Mesenchymal stem cell (in vitro differentiated cells and primary cell): ENCODE measurements around the gene YWHAQ.

Experiments used
- DNase-seq: peaks from one replicate; pipeline ENCODE4 v3.0.0-alpha.2; 2013
- H2AFZ ChIP-seq: one replicate; pipeline ENCODE4 v1.6.1; 2013; ENCODE audit warnings: low read depth, mild to moderate bottlenecking, control low read depth, inconsistent platforms, low read length, moderate library complexity
- H2AK5ac ChIP-seq: 2 replicates; pipeline ENCODE4 v1.6.1; 2013; ENCODE audit warnings: low read length, moderate library complexity, mild to moderate bottlenecking, inconsistent platforms; ENCODE audit not compliant: severe bottlenecking
- H2BK120ac ChIP-seq: one replicate; pipeline ENCODE4 v1.6.1; 2013; ENCODE audit warnings: low read depth, mild to moderate bottlenecking, inconsistent platforms, low read length, moderate library complexity
- H2BK12ac ChIP-seq, 2 experiments: one replicate each; pipeline ENCODE4 v1.6.1; 2013; ENCODE audit warnings: inconsistent platforms in 2 of 2, low read length in 2 of 2, mild to moderate bottlenecking in 2 of 2, moderate library complexity in 2 of 2, control low read depth in 1 of 2
- H2BK15ac ChIP-seq: one replicate; pipeline ENCODE4 v1.6.1; 2013; ENCODE audit warnings: mild to moderate bottlenecking, low read depth, inconsistent platforms; ENCODE audit not compliant: poor library complexity, severe bottlenecking
- H2BK5ac ChIP-seq: 2 replicates; pipeline ENCODE4 v1.6.1; 2013; ENCODE audit warnings: low read depth, mild to moderate bottlenecking, low read length, control low read depth, inconsistent platforms; ENCODE audit not compliant: poor library complexity, severe bottlenecking
- H3K14ac ChIP-seq, 2 experiments: one replicate each; pipeline ENCODE4 v1.6.1; 2013; ENCODE audit warnings: inconsistent platforms in 2 of 2, low read length in 2 of 2, control low read depth in 1 of 2, mild to moderate bottlenecking in 1 of 2, moderate library complexity in 1 of 2
- H3K18ac ChIP-seq, 2 experiments: one replicate each; pipeline ENCODE4 v1.6.1; 2013; ENCODE audit warnings: inconsistent platforms in 2 of 2, low read length in 2 of 2, control low read depth in 1 of 2, low read depth in 1 of 2, mild to moderate bottlenecking in 1 of 2
- H3K23ac ChIP-seq, 2 experiments: one replicate each; pipeline ENCODE4 v1.6.1; 2013; ENCODE audit warnings: inconsistent platforms in 2 of 2, low read length in 2 of 2, mild to moderate bottlenecking in 2 of 2, moderate library complexity in 2 of 2, control low read depth in 1 of 2
- H3K27ac ChIP-seq: 2 replicates; pipeline ENCODE4 v1.5.1; 2013; ENCODE audit warnings: mild to moderate bottlenecking, moderate library complexity, low read length, control low read depth, inconsistent platforms; ENCODE audit not compliant: poor library complexity, severe bottlenecking
- H3K27me3 ChIP-seq, 2 experiments: 2 replicates each; pipeline versions ENCODE4 v1.6.1 to v1.7.0; 2013; ENCODE audit warnings: low read length in 2 of 2, mild to moderate bottlenecking in 2 of 2, moderate library complexity in 2 of 2, control low read depth in 1 of 2, inconsistent platforms in 1 of 2; ENCODE audit not compliant: control insufficient read depth in 1 of 2, insufficient read depth in 1 of 2
- H3K36me3 ChIP-seq, 2 experiments: 2 replicates each; pipeline versions ENCODE4 v1.6.1 to v1.7.0; 2013; ENCODE audit warnings: low read length in 2 of 2, control low read depth in 1 of 2, inconsistent platforms in 1 of 2, low read depth in 1 of 2, mild to moderate bottlenecking in 1 of 2; ENCODE audit not compliant: insufficient read depth in 2 of 2, control insufficient read depth in 1 of 2
- H3K4ac ChIP-seq, 2 experiments: one replicate each; pipeline ENCODE4 v1.6.1; 2013; ENCODE audit warnings: inconsistent platforms in 2 of 2, low read length in 2 of 2, mild to moderate bottlenecking in 2 of 2, moderate library complexity in 2 of 2, control low read depth in 1 of 2, low read depth in 1 of 2
- H3K4me1 ChIP-seq: 2 replicates; pipeline ENCODE4 v1.6.1; 2013; ENCODE audit warnings: low read depth, low read length, control low read depth; ENCODE audit not compliant: control insufficient read depth, insufficient read depth
- H3K4me2 ChIP-seq: 2 replicates; pipeline ENCODE4 v1.6.1; 2013; ENCODE audit warnings: low read length, mild to moderate bottlenecking, inconsistent platforms; ENCODE audit not compliant: poor library complexity, severe bottlenecking
- H3K4me3 ChIP-seq, 2 experiments: 2 replicates each; pipeline versions ENCODE4 v1.5.1 to v1.7.0; 2013; ENCODE audit warnings: low read length in 2 of 2, mild to moderate bottlenecking in 2 of 2, control low read depth in 1 of 2, low read depth in 1 of 2; ENCODE audit not compliant: insufficient read depth in 1 of 2
- H3K79me1 ChIP-seq: replicated peaks from 2 replicates; pipeline ENCODE4 v1.6.1; 2013; ENCODE audit warnings: mild to moderate bottlenecking, control low read depth, low read length, inconsistent platforms; ENCODE audit not compliant: poor library complexity, severe bottlenecking
- H3K9ac ChIP-seq: 2 replicates; pipeline ENCODE4 v1.7.0; 2013; ENCODE audit warnings: mild to moderate bottlenecking, low read length, moderate library complexity
- H3K9me3 ChIP-seq: 2 replicates; pipeline ENCODE4 v1.7.0; 2013; ENCODE audit warnings: mild to moderate bottlenecking, low read length; ENCODE audit not compliant: control insufficient read depth
- H4K8ac ChIP-seq: one replicate; pipeline ENCODE4 v1.6.1; 2013; ENCODE audit warnings: inconsistent platforms, mild to moderate bottlenecking, low read length, moderate library complexity
- H4K91ac ChIP-seq: one replicate; pipeline ENCODE4 v1.6.1; 2013; ENCODE audit warnings: mild to moderate bottlenecking, low read length, inconsistent platforms
- WGBS: methylation state at CpG from one replicate; pipeline ENCODE4 v1.1.7; 2013; ENCODE audit warnings: mixed read lengths; 5-methylcytosine and 5-hydroxymethylcytosine counted together

The YWHAQ gene

DNA sequence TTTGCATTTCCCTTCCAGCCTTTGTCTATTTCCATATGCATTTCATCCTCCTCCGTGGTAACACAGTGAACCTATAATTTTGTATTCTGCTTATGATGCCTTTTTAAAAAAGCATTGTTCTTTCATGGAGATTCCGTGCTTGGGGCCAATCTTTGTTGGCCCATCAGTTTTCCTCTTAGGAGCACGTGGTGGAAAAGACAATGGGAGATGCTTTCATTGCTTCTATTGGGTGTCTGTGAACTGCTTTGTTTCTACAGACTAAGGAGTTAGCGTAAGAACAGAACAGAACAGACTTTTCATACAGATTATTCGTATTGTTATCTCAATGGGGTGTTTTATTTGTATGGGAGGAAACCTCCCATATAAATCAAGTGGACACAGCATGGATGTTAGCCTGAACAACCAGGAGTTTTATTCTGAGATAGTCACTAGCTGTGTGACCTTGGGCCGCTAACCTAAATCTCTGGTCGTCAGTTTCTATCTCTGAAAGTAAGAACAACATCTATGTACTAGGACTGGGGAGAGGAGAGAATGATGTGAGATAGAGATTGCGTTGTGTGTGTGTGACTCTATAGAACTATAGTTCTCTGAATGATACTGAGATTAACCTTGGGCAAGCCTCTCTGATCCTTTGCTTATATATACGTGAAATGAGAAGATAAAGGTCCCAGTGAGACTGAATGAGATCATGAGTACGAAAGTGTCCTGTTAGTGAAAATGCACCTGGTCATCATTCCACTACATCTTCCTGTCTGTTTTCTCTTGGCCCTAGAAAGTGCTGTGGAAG, 22.9 kb upstream of the YWHAQ start:
- Histone ChIP-seq H3K79me1 (no peaks in the 10 kb centered on the region), H3K4me3 (no peak overlapping the region), H2BK15ac (no peak overlapping the region), H2BK5ac (no peak overlapping the region), H4K8ac (peak overlapping the region; percentile 10), H3K9ac (no peak overlapping the region), H3K27me3 (no peaks in the 10 kb centered on the region), H3K9me3 (no peaks in the 10 kb centered on the region), H3K23ac (no peak overlapping the region), H3K27ac (no peak overlapping the region), H2AFZ (peak overlapping the region; percentile 8), H2BK120ac (no peak overlapping the region), H4K91ac (peak overlapping the region; percentile 14), H3K4me2 (no peak overlapping the region), H3K14ac (no peak overlapping the region), H3K36me3 (no peaks in the 10 kb centered on the region), H2AK5ac (no peak overlapping the region), H3K18ac (peak overlapping the region; percentile 26 to 31), H2BK12ac (peak overlapping the region; percentile 60 to 98), H3K4ac (peak overlapping the region in 1 of 2 experiments; percentile 81), H3K4me1 (peaks cover 29% of the 10 kb centered on the region)
- WGBS = 86% methylated on average over 9 of the region's 10 CpGs
- no peak for DNase-seq

- H3K4me2 ChIP-seq = no peak overlapping the region
- H3K27ac ChIP-seq = no peak overlapping the region
- no peak overlapping the region for H3K9ac ChIP-seq
- H3K79me1 ChIP-seq = no peaks in the 10 kb centered on the region
- no peak overlapping the region for H2BK5ac ChIP-seq
- no peak overlapping the region for H4K91ac ChIP-seq
- no peak overlapping the region for H3K23ac ChIP-seq
- H2AFZ ChIP-seq = no peak overlapping the region
- no peak overlapping the region for H3K18ac ChIP-seq
- no peak overlapping the region for H3K14ac ChIP-seq
- H3K4me1 ChIP-seq = peaks cover 26% of the 10 kb centered on the region
- WGBS = 93% methylated on average over 3 of the region's 5 CpGs
- H3K4me3 ChIP-seq = no peak overlapping the region
- no peak for DNase-seq
- H2BK120ac ChIP-seq = no peak overlapping the region
- H3K36me3 ChIP-seq = no peaks in the 10 kb centered on the region
- no peak overlapping the region for H2BK12ac ChIP-seq
- no peaks in the 10 kb centered on the region for H3K9me3 ChIP-seq
- no peak overlapping the region for H4K8ac ChIP-seq
- no peak overlapping the region for H2AK5ac ChIP-seq
- peaks cover 0 to 4% of the 10 kb centered on the region in 2 experiments for H3K27me3 ChIP-seq
- H2BK15ac ChIP-seq = no peak overlapping the region
- no peak overlapping the region for H3K4ac ChIP-seq
These were observed 22.2 kb upstream of the YWHAQ start for GRCh38 chr2:9652898-9653479.

DNA sequence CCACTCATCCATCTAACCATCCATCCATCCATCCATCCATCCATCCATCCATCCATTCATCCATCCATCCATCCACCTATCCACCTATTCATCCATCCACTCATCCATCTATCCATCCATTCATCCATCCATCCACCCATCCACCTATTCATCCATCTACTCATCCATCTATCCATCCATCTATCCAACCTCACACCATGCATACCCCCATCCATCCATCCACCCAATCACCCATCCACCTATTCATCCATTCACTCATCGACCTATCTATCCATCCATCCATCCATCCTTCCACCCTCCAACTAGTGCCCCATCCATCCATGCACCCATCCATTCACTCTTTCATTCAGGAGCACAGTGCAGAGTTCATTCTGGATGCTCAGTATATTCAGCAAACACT, 21.5 kb upstream of the YWHAQ start:
- DNase-seq = no peak
- Histone ChIP-seq H3K14ac (no peak overlapping the region), H3K27me3 (peaks cover 1 to 5% of the 10 kb centered on the region in 2 experiments), H4K8ac (no peak overlapping the region), H2BK15ac (no peak overlapping the region), H3K27ac (no peak overlapping the region), H2BK5ac (no peak overlapping the region), H3K18ac (no peak overlapping the region), H3K36me3 (no peaks in the 10 kb centered on the region), H3K4me1 (peaks cover 22% of the 10 kb centered on the region), H3K9ac (no peak overlapping the region), H3K9me3 (no peaks in the 10 kb centered on the region), H3K4me2 (no peak overlapping the region), H3K4ac (no peak overlapping the region), H2BK12ac (no peak overlapping the region), H3K4me3 (no peak overlapping the region), H2AFZ (no peak overlapping the region), H2AK5ac (no peak overlapping the region), H3K23ac (no peak overlapping the region), H4K91ac (peak overlapping the region; percentile 2), H2BK120ac (no peak overlapping the region), H3K79me1 (no peaks in the 10 kb centered on the region)
- WGBS = 90% methylated on average over 1 of the region's 1 CpG

DNA sequence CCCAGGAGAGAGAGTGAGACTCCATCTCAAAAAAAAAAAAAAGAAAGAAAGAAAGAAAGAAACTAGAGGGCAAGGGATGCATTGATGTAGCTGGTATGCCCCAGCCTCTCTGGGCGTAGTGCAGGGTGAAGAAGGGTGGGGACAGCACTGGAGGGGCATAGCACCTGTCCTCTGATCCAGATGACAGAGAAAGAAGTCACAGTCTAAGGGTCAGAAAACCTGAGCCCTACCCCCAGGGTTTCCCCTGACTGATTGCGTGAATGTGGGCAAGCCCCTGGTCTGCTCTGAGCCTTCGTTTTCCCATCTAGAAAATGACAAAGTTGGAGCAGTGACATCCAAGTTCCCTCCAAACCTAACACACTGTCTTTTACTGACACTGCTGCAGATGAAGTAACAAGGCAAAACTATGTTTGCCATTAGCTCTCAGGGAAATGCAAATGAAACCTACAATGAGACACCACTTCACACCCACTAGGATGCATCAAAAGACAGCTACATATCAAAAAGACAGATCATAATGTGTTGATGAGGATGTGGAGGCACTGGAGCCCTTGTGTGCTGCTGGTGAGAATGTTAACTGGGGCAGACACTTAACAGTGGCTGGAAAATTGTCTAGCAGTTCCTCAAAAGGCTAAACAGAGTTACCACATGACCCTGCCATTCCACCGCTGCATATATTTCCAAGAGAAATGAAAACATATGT, 19.5 kb upstream of the YWHAQ start:
- Histone ChIP-seq H4K8ac (peak overlapping the region; percentile 57), H3K14ac (no peak overlapping the region), H3K4me2 (no peak overlapping the region), H2AK5ac (no peak overlapping the region), H3K4ac (no peak overlapping the region), H3K9ac (no peak overlapping the region), H3K79me1 (no peaks in the 10 kb centered on the region), H2BK15ac (no peak overlapping the region), H2AFZ (no peak overlapping the region), H3K23ac (no peak overlapping the region), H4K91ac (no peak overlapping the region), H3K18ac (no peak overlapping the region), H3K4me1 (peaks cover 11% of the 10 kb centered on the region), H2BK5ac (no peak overlapping the region), H3K4me3 (no peak overlapping the region), H2BK12ac (no peak overlapping the region), H3K36me3 (no peaks in the 10 kb centered on the region), H3K27ac (no peak overlapping the region), H2BK120ac (no peak overlapping the region), H3K9me3 (no peaks in the 10 kb centered on the region), H3K27me3 (peaks cover 5% of the 10 kb centered on the region in 2 experiments)
- 71% methylated on average over 4 of the region's 4 CpGs for WGBS
- no peak for DNase-seq
